Endothelial cell of umbilical vein (primary cell): Measurements from ENCODE around the gene ATP13A3. TPM values are rescaled to one million over a fixed set of nuclear protein-coding genes. Genes with fewer than 3 reads are reported as not detected.

Experiments
- BruUV-seq: library from RNA; stranded (reverse); fragments of 400-500 nt; replicated peaks from 2 replicates; lab custom pipeline; 2021; lab: Mats Ljungman, UMichigan
- CTCF ChIA-PET: fragments of 300-600, 350-600 bp; sonication (Branson Sonifier 250); formaldehyde crosslinking; loops from one replicate; lab custom pipeline; 2021; ENCODE audit warnings: antibody characterized with exemption, inconsistent platforms; lab: Charles Lee
- POLR2A ChIA-PET: fragments of 300-600, 350-600 bp; sonication (Branson Sonifier 250); formaldehyde crosslinking; loops from one replicate; lab custom pipeline; 2021; ENCODE audit warnings: antibody characterized with exemption, inconsistent platforms; lab: Charles Lee
- DNase-seq: peaks from one replicate; pipeline ENCODE4 v3.0.0-alpha.2; 2011; ENCODE audit warnings: low read depth, low spot score
- FAIRE-seq: peaks from 2 replicates; lab custom pipeline; 2011; peaks lifted over from hg19 to GRCh38; lab: Jason Lieb, UNC
- H2AFZ ChIP-seq: 2 replicates; pipeline ENCODE4 v1.6.0; 2012; ENCODE audit warnings: low read depth, low read length, control low read depth, inconsistent platforms
- H3K27ac ChIP-seq: 2 replicates; pipeline ENCODE4 v1.5.1; 2011; ENCODE audit warnings: low read depth, mild to moderate bottlenecking, control low read depth, low read length, moderate library complexity; ENCODE audit not compliant: insufficient read depth
- H3K27me3 ChIP-seq, 2 experiments: 2 replicates each; pipeline versions ENCODE4 v1.6.0 to v1.6.1; 2011; ENCODE audit warnings: low read length in 2 of 2, mixed read lengths in 1 of 2; ENCODE audit not compliant: control insufficient read depth in 2 of 2, insufficient read depth in 2 of 2
- H3K36me3 ChIP-seq, 2 experiments: 2 replicates in 1 of 2; 3 replicates in 1 of 2; pipeline ENCODE4 v1.5.1; 2011; ENCODE audit warnings: low read length in 2 of 2, mild to moderate bottlenecking in 1 of 2, moderate library complexity in 1 of 2; ENCODE audit not compliant: control insufficient read depth in 2 of 2, insufficient read depth in 2 of 2; ENCODE audit errors: extremely low read depth in 1 of 2
- H3K4me1 ChIP-seq: 3 replicates; pipeline ENCODE4 v1.5.1; 2011; ENCODE audit warnings: mild to moderate bottlenecking, low read length; ENCODE audit not compliant: control insufficient read depth, insufficient read depth; ENCODE audit errors: extremely low read depth
- H3K4me2 ChIP-seq: 2 replicates; pipeline ENCODE4 v1.6.1; 2011; ENCODE audit warnings: low read length, control low read depth, mixed read lengths; ENCODE audit not compliant: insufficient read depth
- H3K4me3 ChIP-seq, 3 experiments: fragments of 200-600 bp in 1 of 3; sonication (generic), shearing (Covaris generic) in 1 of 3; replicated peaks in 1 of 3; 2 replicates each; pipeline ENCODE4 v1.5.1; 2011 to 2016; ENCODE audit warnings: control low read depth in 3 of 3, low read length in 3 of 3, mild to moderate bottlenecking in 2 of 3, inconsistent platforms in 1 of 3, low read depth in 1 of 3, moderate library complexity in 1 of 3; ENCODE audit not compliant: insufficient read depth in 1 of 3
- H3K79me2 ChIP-seq: 2 replicates; pipeline ENCODE4 v1.6.0; 2012; ENCODE audit warnings: low read length, inconsistent platforms; ENCODE audit not compliant: control insufficient read depth, insufficient read depth
- H3K9ac ChIP-seq: replicated peaks from 2 replicates; pipeline ENCODE3; 2011; ENCODE audit warnings: low read length, control low read depth; ENCODE audit not compliant: insufficient read depth; ENCODE audit errors: extremely low read depth
- H3K9me1 ChIP-seq: replicated peaks from 3 replicates; pipeline ENCODE4 v1.6.0; 2011; ENCODE audit warnings: mild to moderate bottlenecking, low read length; ENCODE audit not compliant: control insufficient read depth, insufficient read depth; ENCODE audit errors: extremely low read depth
- H3K9me3 ChIP-seq: replicated peaks from 2 replicates; pipeline ENCODE4 v1.5.1; 2012; ENCODE audit warnings: low read length, inconsistent platforms; ENCODE audit not compliant: control insufficient read depth, insufficient read depth
- H4K20me1 ChIP-seq: replicated peaks from 2 replicates; pipeline ENCODE3; 2011; ENCODE audit warnings: mild to moderate bottlenecking, low read length; ENCODE audit not compliant: control insufficient read depth, insufficient read depth; ENCODE audit errors: extremely low read depth
- EZH2 ChIP-seq: IDR thresholded peaks from 2 replicates; pipeline ENCODE4 v1.6.1; 2012; ENCODE audit warnings: borderline replicate concordance, low read depth, mild to moderate bottlenecking, moderate library complexity, low read length, inconsistent platforms; ENCODE audit not compliant: severe bottlenecking
- JUN ChIP-seq: IDR thresholded peaks from 2 replicates; pipeline ENCODE4 v1.6.1; 2011; ENCODE audit warnings: borderline replicate concordance, low read depth; ENCODE audit not compliant: insufficient read length, insufficient read depth
- MYC ChIP-seq: IDR thresholded peaks from one replicate; pipeline ENCODE4 v1.6.1; 2011; ENCODE audit warnings: mild to moderate bottlenecking, low read depth, low read length
- POLR2A ChIP-seq: IDR thresholded peaks from 2 replicates; pipeline ENCODE4 v1.6.1; 2012; ENCODE audit warnings: low read depth, mild to moderate bottlenecking, control low read depth, low read length
- POLR2AphosphoS5 ChIP-seq: IDR thresholded peaks from 2 replicates; pipeline ENCODE4 v1.6.1; 2012; ENCODE audit warnings: low read depth, mild to moderate bottlenecking, control low read depth, low read length, moderate library complexity; ENCODE audit not compliant: insufficient read depth
- dilution Hi-C: fragments of 300-500 bp; cut with MboI; formaldehyde crosslinking; loops from one replicate; pipeline ENCODE4 v1.15.0; 2019; ENCODE audit warnings: low sequenced_read_pairs; ENCODE audit not compliant: extremely low pct_ligation_motif_present
- intact Hi-C: fragments of 100-400 bp; cut with micrococcal nuclease; formaldehyde crosslinking; loops from one replicate; pipeline ENCODE4 v1.10.0; 2022
- polyA plus RNA-seq, 4 experiments: library from polyadenylated mRNA; depleted of rRNA in 3 of 4; stranded (reverse) in 3 of 4; unstranded in 1 of 4; fragments of >200 nt; gene quantifications; 2 replicates each; pipeline versions ENCODE4 v1.2.1 to v1.2.3, GENCODE V29; 2011 to 2012; ENCODE audit warnings: missing spikeins in 1 of 4
- total RNA-seq: library from RNA; stranded (reverse); gene quantifications from 2 replicates; pipeline ENCODE4 v1.2.3, GENCODE V29; 2021
- TF ChIP-seq, protein P1 (sequence below): IDR thresholded peaks from 2 replicates; pipeline ENCODE4 v1.6.1; 2011; ENCODE audit not compliant: insufficient read depth, insufficient read length
- TF ChIP-seq, protein P2 (sequence below), 2 donors: IDR thresholded peaks; 1 replicate in 1 of 2; 2 replicates in 1 of 2; pipeline ENCODE4 v1.5.1; 2011; ENCODE audit warnings: low read length in 2 of 2, mild to moderate bottlenecking in 2 of 2, moderate library complexity in 2 of 2, control low read depth in 1 of 2, inconsistent platforms in 1 of 2, low read depth in 1 of 2; ENCODE audit not compliant: insufficient read depth in 1 of 2; ENCODE audit errors: extremely low read depth in 1 of 2

The ATP13A3 gene
- total and polyA plus RNA-seq, 2 donors (not counting 3 experiments of a cell fraction or from before 2014, with no cell fraction given) = 12.0 to 59.0 TPM

DNA sequence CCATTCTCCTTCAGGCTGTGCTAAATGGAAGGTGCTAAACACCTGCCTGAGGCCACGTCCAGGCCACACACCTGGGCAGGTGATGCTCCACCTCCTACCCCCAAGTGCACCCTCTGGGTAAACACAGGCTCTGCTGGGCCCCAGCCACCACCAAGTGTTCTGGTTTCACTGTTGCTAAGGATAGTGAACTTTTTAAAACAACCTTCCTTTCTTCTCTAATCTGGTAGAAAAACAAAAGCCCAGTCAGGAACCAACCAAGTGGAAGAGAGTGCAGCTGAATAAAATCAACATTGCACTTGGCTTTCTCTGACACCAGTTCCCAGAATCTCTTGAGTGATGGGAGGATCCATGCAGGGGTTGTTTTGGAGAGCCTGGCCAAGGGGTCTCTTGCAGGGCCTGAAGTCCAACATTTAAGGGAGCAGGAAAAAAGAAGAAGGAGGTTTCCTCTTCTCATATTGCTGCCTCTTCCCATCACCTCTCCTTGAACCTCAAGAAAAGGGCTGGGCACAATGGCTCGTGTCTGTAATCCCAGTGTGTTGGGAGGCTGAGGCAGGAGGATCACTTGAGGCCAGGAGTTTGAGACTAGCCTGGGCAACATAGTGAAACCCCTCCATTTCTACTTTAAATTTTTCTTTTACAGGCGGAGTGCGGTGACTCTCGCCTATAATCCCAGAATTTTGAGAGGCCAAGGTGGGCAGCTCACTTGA lies 26.2 kb upstream of the ATP13A3 start:
- no peak for DNase-seq
- Histone ChIP-seq H3K4me3 (no peak overlapping the region), H3K9me1 (no peaks in the 10 kb centered on the region), H3K9me3 (no peaks in the 10 kb centered on the region), H4K20me1 (no peaks in the 10 kb centered on the region), H3K79me2 (no peaks in the 10 kb centered on the region), H3K27ac (no peak overlapping the region), H2AFZ (no peak overlapping the region), H3K36me3 (no peaks in the 10 kb centered on the region), H3K4me2 (no peak overlapping the region), H3K9ac (no peak overlapping the region), H3K27me3 (no peaks in the 10 kb centered on the region), H3K4me1 (no peaks in the 10 kb centered on the region)
- dilution Hi-C loops = no loop called here
- no peak for FAIRE-seq
- POLR2A ChIA-PET = no interaction called here
- intact Hi-C loops = no loop called here
- CTCF ChIA-PET = interaction anchor here (0.9 kb wide), 1 partner anchor 9 kb away, joined by 3 read pairs; no protein-coding TSS in a partner anchor
- no TSS peak for BruUV-seq
- TF ChIP-seq, protein P1, sequence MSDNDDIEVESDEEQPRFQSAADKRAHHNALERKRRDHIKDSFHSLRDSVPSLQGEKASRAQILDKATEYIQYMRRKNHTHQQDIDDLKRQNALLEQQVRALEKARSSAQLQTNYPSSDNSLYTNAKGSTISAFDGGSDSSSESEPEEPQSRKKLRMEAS = no peak
- TF ChIP-seq, protein P2, sequence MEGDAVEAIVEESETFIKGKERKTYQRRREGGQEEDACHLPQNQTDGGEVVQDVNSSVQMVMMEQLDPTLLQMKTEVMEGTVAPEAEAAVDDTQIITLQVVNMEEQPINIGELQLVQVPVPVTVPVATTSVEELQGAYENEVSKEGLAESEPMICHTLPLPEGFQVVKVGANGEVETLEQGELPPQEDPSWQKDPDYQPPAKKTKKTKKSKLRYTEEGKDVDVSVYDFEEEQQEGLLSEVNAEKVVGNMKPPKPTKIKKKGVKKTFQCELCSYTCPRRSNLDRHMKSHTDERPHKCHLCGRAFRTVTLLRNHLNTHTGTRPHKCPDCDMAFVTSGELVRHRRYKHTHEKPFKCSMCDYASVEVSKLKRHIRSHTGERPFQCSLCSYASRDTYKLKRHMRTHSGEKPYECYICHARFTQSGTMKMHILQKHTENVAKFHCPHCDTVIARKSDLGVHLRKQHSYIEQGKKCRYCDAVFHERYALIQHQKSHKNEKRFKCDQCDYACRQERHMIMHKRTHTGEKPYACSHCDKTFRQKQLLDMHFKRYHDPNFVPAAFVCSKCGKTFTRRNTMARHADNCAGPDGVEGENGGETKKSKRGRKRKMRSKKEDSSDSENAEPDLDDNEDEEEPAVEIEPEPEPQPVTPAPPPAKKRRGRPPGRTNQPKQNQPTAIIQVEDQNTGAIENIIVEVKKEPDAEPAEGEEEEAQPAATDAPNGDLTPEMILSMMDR (IDR thresholded peaks at IDR 0.05; ENCODE audit: extremely low read depth in 1 of 2, insufficient read depth in 1 of 2, low read depth in 1 of 2, low read length in 2 of 2) = no peak
- TF ChIP-seq POLR2A = no peak
- no peak for TF ChIP-seq POLR2AphosphoS5
- TF ChIP-seq MYC = no peak
- no peak for TF ChIP-seq EZH2
- no peak for TF ChIP-seq JUN
